Activated naive CD4-positive, alpha-beta T cell treated with anti-CD3 and anti-CD28 coated beads for 36 hours (primary cell): ENCODE results near the gene GALNS. TPM values are rescaled to one million over a fixed set of nuclear protein-coding genes. Genes with fewer than 3 reads are reported as not detected.

Experiments
- CTCF ChIA-PET: fragments of 350-600 bp; sonication (Branson Sonifier 250); formaldehyde crosslinking; loops from one replicate; lab custom pipeline; 2021; ENCODE audit warnings: antibody characterized with exemption; lab: Charles Lee
- DNase-seq: peaks from one replicate; pipeline ENCODE4 v3.0.0-alpha.2; 2020
- H3K27ac Mint-ChIP-seq: one replicate; pipeline ENCODE4 v1.8.0; 2021; ENCODE audit warnings: mild to moderate bottlenecking, mixed read lengths
- H3K27me3 Mint-ChIP-seq: one replicate; pipeline ENCODE4 v1.8.0; 2021; ENCODE audit warnings: low read depth, mixed read lengths
- H3K36me3 Mint-ChIP-seq: one replicate; pipeline ENCODE4 v1.8.0; 2021; ENCODE audit warnings: low read depth, mixed read lengths
- H3K4me1 Mint-ChIP-seq: one replicate; pipeline ENCODE4 v1.8.0; 2021; ENCODE audit warnings: low read depth, mixed read lengths
- H3K4me3 Mint-ChIP-seq: one replicate; pipeline ENCODE4 v1.8.0; 2021; ENCODE audit warnings: mild to moderate bottlenecking, moderate library complexity, mixed read lengths
- H3K9me3 Mint-ChIP-seq: one replicate; pipeline ENCODE4 v1.8.0; 2021; ENCODE audit warnings: mixed read lengths
- intact Hi-C: fragments of 100-400 bp; cut with micrococcal nuclease; formaldehyde crosslinking; loops from one replicate; pipeline ENCODE4 v1.15.1; 2023
- total RNA-seq, 2 experiments: library from RNA; stranded (reverse); gene quantifications; one replicate each; pipeline ENCODE4 v1.2.3, GENCODE V29; 2021

The GALNS gene, protein sequence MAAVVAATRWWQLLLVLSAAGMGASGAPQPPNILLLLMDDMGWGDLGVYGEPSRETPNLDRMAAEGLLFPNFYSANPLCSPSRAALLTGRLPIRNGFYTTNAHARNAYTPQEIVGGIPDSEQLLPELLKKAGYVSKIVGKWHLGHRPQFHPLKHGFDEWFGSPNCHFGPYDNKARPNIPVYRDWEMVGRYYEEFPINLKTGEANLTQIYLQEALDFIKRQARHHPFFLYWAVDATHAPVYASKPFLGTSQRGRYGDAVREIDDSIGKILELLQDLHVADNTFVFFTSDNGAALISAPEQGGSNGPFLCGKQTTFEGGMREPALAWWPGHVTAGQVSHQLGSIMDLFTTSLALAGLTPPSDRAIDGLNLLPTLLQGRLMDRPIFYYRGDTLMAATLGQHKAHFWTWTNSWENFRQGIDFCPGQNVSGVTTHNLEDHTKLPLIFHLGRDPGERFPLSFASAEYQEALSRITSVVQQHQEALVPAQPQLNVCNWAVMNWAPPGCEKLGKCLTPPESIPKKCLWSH
- 10 to 100 TPM; 10.9 to 11.2 TPM for total RNA-seq

DNA sequence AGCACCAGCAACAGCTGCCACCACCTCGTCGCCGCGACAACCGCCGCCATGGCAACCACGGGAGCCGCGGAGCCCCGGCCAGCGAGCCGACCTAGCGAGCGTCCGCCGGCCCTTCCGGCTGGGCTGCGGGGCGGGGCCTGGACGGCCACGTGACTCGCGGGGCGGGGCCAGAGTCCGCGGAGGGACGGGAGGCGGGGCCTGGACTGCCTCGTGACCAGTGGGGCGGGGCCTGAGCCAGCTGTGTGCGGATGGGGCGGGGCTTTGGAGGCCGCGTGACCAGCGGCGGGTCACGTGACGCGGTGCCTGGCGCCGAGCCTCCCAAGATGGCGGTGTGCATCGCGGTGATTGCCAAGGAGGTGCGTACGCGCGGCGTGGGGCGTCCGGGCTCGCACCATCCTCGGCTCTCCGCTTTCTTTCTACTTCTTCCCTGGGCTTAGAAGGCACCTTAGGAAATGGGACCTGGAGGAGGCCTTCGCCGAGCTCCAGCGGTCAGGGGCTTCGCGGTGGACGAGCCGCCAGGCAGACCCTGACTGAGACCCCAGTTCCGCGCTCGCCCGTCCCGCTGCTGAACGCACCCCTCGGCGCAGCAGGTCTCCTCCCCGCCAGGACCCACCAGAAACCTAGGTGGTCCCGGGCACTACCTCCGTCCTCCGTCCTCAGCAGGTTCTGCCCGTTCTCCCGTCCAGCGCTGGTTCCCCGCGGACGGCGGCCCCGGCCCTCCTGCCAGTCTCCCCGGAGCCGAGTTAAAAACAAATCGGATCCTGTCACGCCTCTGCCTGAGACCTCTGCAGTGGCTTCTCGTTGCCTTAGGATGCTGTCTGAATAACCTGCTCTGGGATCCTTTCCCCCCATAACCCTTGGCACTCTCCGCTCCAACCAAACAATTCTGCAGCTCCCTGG is at the start of gene GALNS, which contains the start of gene TRAPPC2L:
Gene GALNS (minus strand): TSS at position 120 of the 900 bp plus-strand sequence. CDS start 70 bp downstream, at position 50.
Gene TRAPPC2L (plus strand): TSS at position 300 of the 900 bp plus-strand sequence. CDS start 24 bp downstream, at position 324.
- intact Hi-C loops = loop anchor here (1.0 to 2.0 kb wide), 6 partner anchors 45 to 703 kb away; partner anchors contain the start of genes CDT1, CTU2, RNF166 and RPL13
- H3K4me1 Mint-ChIP-seq = peaks cover 23% of the 10 kb centered on the region
- DNase-seq = peak; percentile 99
- H3K9me3 Mint-ChIP-seq = no peaks in the 10 kb centered on the region
- H3K36me3 Mint-ChIP-seq = no peaks in the 10 kb centered on the region
- H3K27ac Mint-ChIP-seq = peak within 1 kb of the TSS; percentile 63
- CTCF ChIA-PET = interaction anchor here (0.6 to 2.9 kb wide), 12 partner anchors 42 to 359 kb away, joined by 3 to 45 read pairs (median 5); partner anchors contain the start of gene APRT
- no peaks in the 10 kb centered on the region for H3K27me3 Mint-ChIP-seq
- peak within 1 kb of the TSS; percentile 88 for H3K4me3 Mint-ChIP-seq

DNA sequence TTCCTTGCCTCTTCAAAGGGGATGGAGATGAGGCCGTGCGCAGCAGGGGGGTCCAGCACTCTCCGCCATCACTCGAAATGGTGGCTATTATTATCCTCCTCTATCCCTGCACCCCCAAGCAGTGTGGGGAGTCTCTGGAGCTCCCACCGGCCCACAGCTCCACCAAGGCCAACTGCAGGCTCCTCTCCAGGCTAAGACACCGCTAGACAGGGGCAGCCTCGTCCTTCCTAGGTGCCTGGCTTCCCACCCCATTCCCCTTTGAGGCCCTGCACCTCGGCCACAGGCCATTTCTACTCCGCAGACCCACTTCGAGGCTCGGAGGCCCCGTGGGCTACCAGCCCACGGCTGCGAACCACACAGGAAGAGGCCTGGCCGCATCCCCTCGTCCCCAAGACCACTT is 49.3 kb upstream of the GALNS start:
- intact Hi-C loops = no loop called here
- no peak overlapping the region for H3K4me3 Mint-ChIP-seq
- no peaks in the 10 kb centered on the region for H3K36me3 Mint-ChIP-seq
- DNase-seq = no peak
- H3K4me1 Mint-ChIP-seq = no peaks in the 10 kb centered on the region
- no peaks in the 10 kb centered on the region for H3K9me3 Mint-ChIP-seq
- CTCF ChIA-PET = no interaction called here
- H3K27me3 Mint-ChIP-seq = no peaks in the 10 kb centered on the region
- H3K27ac Mint-ChIP-seq = no peak overlapping the region

DNA sequence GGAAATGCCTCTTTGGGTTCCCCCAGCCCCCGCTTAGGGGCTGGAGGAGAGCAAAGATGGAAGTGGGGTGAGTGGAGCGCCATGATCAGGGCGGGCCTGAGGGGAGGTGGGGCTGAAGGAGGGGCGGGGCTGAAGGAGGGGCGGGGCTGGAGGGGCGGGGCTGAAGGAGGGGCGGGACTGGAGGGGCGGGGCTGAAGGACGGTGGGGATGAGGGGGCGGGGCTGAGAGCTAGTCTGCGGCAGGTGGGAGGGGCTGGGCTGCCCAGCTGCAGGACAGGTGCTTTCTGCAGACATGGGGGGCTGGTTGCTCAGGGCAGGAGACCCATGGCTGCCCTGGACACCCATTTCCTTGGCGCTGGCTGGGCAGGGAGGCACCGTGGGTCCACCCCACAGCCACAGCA is 48.8 kb upstream of the GALNS start:
- intact Hi-C loops = no loop called here
- H3K27me3 Mint-ChIP-seq = no peaks in the 10 kb centered on the region
- no peak overlapping the region for H3K27ac Mint-ChIP-seq
- no peaks in the 10 kb centered on the region for H3K36me3 Mint-ChIP-seq
- no peak overlapping the region for H3K4me3 Mint-ChIP-seq
- H3K4me1 Mint-ChIP-seq = no peaks in the 10 kb centered on the region
- CTCF ChIA-PET = no interaction called here
- DNase-seq = no peak
- no peaks in the 10 kb centered on the region for H3K9me3 Mint-ChIP-seq

DNA sequence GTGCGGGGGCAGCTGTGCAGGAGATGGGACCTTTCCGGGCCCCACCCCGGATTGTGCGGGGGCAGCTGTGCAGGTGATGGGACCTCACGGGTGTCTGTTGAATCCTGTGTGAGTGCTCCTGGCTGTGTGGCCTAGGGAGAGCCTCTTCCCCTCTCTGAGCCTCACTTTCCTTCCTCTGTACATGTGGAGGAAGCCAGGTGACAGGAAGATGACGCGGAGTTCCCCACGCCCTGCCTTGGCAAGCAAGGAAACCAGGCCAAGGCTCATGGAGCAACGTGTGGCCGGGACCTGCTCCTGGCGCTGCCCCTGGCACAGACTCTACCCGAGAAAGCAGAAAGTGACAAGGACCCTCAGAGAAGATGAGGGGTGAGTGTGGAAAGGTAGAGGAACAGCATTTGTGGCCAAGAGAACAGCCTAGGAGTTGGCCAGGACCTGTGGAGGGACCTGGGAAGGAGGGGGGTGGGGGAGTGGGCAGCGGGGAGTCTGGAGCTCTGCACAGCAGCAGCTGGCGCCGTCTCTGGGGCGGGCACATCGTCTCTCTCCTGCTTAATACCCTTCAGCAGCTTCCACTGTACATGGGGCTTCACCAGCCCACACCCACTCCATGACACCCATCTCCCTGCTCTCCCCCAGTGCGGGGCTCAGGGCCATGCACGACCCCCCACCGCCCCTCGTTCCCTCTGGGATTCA is 48.1 kb upstream of the GALNS start:
- no peak overlapping the region for H3K27ac Mint-ChIP-seq
- H3K4me3 Mint-ChIP-seq = no peak overlapping the region
- H3K27me3 Mint-ChIP-seq = no peaks in the 10 kb centered on the region
- H3K9me3 Mint-ChIP-seq = no peaks in the 10 kb centered on the region
- no peaks in the 10 kb centered on the region for H3K36me3 Mint-ChIP-seq
- no peak for DNase-seq
- CTCF ChIA-PET = no interaction called here
- no peaks in the 10 kb centered on the region for H3K4me1 Mint-ChIP-seq
- intact Hi-C loops = no loop called here

DNA sequence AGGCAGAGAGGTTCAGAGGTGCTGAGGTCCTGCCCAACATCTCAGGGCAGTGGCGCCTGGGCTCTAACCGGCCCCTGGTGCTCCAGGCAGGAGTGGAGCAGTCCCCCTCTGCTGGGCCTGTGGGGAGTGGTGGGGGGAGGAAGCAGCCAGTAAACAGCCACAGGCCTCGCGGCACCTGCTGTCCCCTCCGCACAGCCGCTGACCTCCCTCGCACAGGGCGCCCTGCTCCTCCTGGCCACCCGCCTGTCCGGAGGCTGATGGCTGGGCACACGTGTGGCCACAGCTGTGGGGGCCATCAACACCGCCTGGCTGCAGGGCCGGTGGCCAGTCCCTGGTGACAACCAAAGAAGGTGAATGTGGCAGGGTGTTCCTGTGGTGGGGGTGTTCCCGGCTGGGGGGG is 46.5 kb upstream of the GALNS start:
- Mint-ChIP-seq H3K9me3 (no peaks in the 10 kb centered on the region), H3K27me3 (no peaks in the 10 kb centered on the region), H3K27ac (no peak overlapping the region), H3K4me3 (no peak overlapping the region), H3K4me1 (no peaks in the 10 kb centered on the region), H3K36me3 (no peaks in the 10 kb centered on the region)
- intact Hi-C loops = no loop called here
- DNase-seq = no peak
- CTCF ChIA-PET = no interaction called here

DNA sequence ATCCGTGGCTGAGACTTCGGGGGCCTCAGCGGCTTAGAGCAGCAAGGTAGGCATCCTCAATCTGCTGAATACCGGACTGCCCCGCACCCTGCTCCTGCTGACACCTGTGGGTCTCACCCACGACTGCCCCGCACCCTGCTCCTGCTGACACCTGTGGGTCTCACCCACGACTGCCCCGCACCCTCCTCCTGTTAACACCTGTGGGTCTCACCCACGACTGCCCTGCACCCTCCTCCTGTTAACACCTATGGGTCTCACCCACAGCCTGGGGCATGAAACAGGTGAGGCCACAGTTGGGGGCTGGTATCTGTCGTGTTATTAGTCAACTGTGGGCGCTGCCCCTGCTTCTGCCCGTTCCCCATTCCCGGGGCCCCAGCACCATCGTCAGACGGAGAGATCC is 46.0 kb upstream of the GALNS start:
- intact Hi-C loops = no loop called here
- Mint-ChIP-seq H3K36me3 (no peaks in the 10 kb centered on the region), H3K27ac (no peak overlapping the region), H3K4me3 (no peak overlapping the region), H3K27me3 (no peaks in the 10 kb centered on the region), H3K4me1 (no peaks in the 10 kb centered on the region), H3K9me3 (no peaks in the 10 kb centered on the region)
- CTCF ChIA-PET = no interaction called here
- no peak for DNase-seq

DNA sequence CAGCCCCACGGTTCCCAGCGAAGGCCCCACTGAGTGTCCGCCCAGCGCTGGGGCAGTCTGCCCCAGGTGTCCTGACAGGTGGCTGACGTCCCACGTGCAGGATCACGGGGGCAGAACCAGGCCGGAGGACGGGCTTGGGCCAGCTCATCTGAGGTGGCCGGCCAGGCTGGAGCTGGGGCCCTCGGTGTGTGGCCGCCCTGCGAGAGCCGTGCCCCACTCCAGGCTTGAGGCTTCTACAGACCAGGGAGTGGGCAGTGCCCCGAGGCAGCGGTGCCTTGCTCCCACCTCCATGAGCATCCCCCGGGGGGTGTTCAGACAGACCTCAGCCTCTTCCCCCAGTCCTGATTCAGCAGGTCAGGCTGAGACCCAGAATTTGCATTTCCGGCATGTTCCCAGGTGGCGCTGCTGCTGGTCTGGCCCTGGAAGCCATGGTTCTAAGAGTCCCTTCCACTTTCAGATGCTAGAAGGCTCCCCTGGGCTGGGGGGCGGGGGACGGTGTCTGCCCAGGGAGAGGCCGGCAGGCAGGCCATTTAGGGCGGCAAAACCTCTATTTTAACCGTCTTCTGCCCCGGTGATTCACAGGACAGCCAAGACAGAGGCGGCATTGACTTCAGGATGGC is 45.1 kb upstream of the GALNS start:
- intact Hi-C loops = no loop called here
- Mint-ChIP-seq H3K27me3 (no peaks in the 10 kb centered on the region), H3K27ac (no peak overlapping the region), H3K36me3 (no peaks in the 10 kb centered on the region), H3K4me3 (no peak overlapping the region), H3K9me3 (no peaks in the 10 kb centered on the region), H3K4me1 (no peaks in the 10 kb centered on the region)
- no peak for DNase-seq
- CTCF ChIA-PET = no interaction called here

DNA sequence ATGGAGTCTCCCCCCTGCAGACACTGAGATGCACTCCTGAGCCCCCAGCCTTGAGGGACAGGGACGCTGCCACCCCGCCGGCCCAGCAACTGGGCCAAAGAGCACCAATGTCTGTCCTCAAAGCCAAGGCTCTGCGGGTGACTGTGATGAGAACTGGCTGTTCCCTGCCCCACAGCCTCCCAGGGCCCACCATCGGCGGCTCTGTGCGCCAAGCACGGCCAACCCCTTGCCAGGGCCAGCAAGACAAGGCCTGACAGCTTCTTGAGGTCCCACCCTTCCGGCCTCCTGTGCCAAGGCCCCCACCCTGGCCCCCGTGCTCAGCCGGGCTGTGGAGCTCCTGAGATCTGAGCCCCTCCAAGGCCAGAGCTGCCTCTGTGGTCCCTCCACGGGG is 43.9 kb upstream of the GALNS start:
- Mint-ChIP-seq H3K4me1 (no peaks in the 10 kb centered on the region), H3K9me3 (no peaks in the 10 kb centered on the region), H3K4me3 (no peak overlapping the region), H3K27ac (no peak overlapping the region), H3K27me3 (no peaks in the 10 kb centered on the region), H3K36me3 (no peaks in the 10 kb centered on the region)
- CTCF ChIA-PET = no interaction called here
- DNase-seq = no peak
- intact Hi-C loops = no loop called here

DNA sequence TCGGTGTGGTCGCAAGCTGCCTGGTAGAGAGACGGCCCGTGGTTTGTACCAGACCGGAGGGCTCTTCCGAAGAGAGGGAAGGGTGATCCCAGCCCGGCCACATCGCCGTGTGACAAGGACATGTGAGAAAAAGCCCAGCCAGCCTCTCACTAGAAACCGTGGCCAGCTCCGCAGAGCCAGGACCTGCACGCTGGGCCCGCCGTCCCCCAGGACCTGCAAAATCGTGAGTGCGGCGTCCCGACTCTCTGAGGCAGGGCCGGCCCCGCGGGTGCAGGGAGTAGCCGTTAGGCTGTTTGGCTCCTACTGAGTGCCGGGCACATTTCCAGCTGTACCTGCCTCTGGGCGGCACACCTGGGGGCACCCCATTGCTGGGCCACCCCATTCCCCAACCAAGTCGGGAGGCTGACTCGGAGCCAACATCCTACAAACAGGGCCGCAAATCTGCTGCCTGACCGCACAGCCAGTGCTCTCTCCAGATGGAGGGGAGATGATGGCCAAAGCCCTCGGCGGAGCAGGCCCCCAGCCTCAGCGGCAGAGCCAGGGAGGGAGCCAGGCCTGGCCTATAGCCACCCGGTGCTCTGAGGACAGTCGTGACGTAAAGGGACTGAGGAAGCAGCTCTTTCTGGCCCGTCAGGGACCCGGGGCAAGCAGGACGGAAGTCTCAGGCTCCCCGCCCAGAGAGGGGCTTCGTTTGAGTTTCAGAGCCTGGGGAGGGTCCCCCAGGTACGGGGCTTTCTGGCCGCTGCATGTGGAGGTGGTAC is 43.3 kb upstream of the GALNS start:
- Mint-ChIP-seq H3K27ac (no peak overlapping the region), H3K9me3 (no peaks in the 10 kb centered on the region), H3K36me3 (no peaks in the 10 kb centered on the region), H3K4me1 (no peaks in the 10 kb centered on the region), H3K27me3 (no peaks in the 10 kb centered on the region), H3K4me3 (no peak overlapping the region)
- intact Hi-C loops = no loop called here
- CTCF ChIA-PET = no interaction called here
- no peak for DNase-seq

DNA sequence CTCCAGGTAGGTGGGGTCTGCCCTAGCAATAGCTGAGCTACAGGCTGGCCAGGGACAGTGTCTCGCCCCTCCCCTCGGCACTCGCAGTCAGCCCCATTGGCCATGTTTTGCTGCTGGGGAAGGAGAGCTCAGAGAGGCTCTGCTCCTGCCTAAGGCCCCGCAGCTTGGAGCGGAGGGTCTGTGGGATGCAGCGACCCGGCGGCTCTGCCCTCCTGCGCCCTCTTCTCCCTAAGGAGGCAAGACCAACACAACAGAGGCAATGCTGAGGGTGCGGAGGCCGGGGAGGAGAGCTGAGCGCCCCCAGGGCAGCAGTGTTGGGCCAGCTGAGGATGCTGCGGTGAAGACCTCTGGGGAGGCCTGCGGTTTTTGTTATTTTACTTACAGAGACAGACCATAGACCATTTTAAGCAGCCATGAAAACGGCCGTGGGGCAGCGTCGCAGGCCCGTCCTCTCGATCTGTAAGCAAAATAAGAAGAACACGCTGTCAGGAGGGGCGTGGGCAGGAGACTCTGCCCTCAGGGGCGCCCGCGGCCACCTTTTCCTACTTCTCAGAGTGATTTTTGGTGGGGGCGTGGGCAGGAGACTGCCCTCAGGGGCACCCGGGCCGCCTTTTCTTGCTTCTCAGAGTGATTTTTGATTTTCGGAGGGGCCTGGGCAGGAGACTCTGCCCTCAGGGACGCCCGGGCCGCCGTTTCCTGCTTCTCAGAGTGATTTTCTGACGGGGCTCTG is 41.1 kb upstream of the GALNS start:
- H3K9me3 Mint-ChIP-seq = no peaks in the 10 kb centered on the region
- no peak for DNase-seq
- CTCF ChIA-PET = no interaction called here
- H3K36me3 Mint-ChIP-seq = no peaks in the 10 kb centered on the region
- no peaks in the 10 kb centered on the region for H3K27me3 Mint-ChIP-seq
- intact Hi-C loops = no loop called here
- no peaks in the 10 kb centered on the region for H3K4me1 Mint-ChIP-seq
- no peak overlapping the region for H3K4me3 Mint-ChIP-seq
- no peak overlapping the region for H3K27ac Mint-ChIP-seq
